ENCODE results near the gene RALBP1.

- TF ChIP-seq POLR2A (IDR thresholded peaks at IDR 0.05; ENCODE audit: low read depth, low read length) (no peak), CTCF (conservative IDR thresholded peaks at IDR 0.05; ENCODE audit: low read depth, low read length) (no peak), CEBPB (IDR thresholded peaks at IDR 0.05; ENCODE audit: low read depth, low read length) (no peak), MAZ (IDR thresholded peaks at IDR 0.05; ENCODE audit: borderline replicate concordance, low read depth, low read length) (no peak), ELK1 (IDR thresholded peaks at IDR 0.05; ENCODE audit: borderline replicate concordance, low read depth, low read length) (no peak), FOS (IDR thresholded peaks at IDR 0.05; ENCODE audit: low read depth, low read length) (no peak), NFE2L2 (IDR thresholded peaks at IDR 0.05; ENCODE audit: low read depth, low read length) (no peak)
Observed at GRCh38 chr18:9495916-9496705, 20.8 kb downstream of the RALBP1 start.
